CD4-positive, alpha-beta memory T cell (primary cell): ENCODE measurements around the gene HAO2. TPM values are rescaled to one million over a fixed set of nuclear protein-coding genes. Genes with fewer than 3 reads are reported as not detected.
A peak's percentile ranks its signal among the peaks of the same experiment; 100 is the strongest.

Experiments used
- CTCF ChIA-PET: fragments of 350-600 bp; sonication (Branson Sonifier 250); formaldehyde crosslinking; loops from one replicate; lab custom pipeline; 2021; ENCODE audit warnings: inconsistent platforms; ENCODE audit not compliant: partially characterized antibody; lab: Charles Lee
- POLR2A ChIA-PET: fragments of 350-600 bp; sonication (Branson Sonifier 250); formaldehyde crosslinking; loops from one replicate; lab custom pipeline; 2021; ENCODE audit not compliant: partially characterized antibody; lab: Charles Lee
- DNase-seq, 5 donors: peaks; one replicate each; pipeline versions ENCODE4 v3.0.0 to v3.0.0-alpha.2; 2020 to 2022; ENCODE audit warnings: mixed read lengths in 1 of 5
- H3K27ac ChIP-seq: one replicate; pipeline ENCODE4 v1.7.0; 2013; ENCODE audit warnings: low read depth, low read length
- H3K27me3 ChIP-seq: 2 replicates; pipeline ENCODE4 v1.7.0; 2013; ENCODE audit warnings: mild to moderate bottlenecking, low read length, moderate library complexity; ENCODE audit not compliant: insufficient read depth
- H3K36me3 ChIP-seq: 2 replicates; pipeline ENCODE4 v1.7.0; 2013; ENCODE audit warnings: mild to moderate bottlenecking, low read length, moderate library complexity; ENCODE audit not compliant: insufficient read depth
- H3K4me1 ChIP-seq: 2 replicates; pipeline ENCODE4 v1.7.0; 2013; ENCODE audit warnings: mild to moderate bottlenecking, low read length, moderate library complexity; ENCODE audit not compliant: insufficient read depth
- H3K4me3 ChIP-seq, 2 donors: one replicate each; pipeline ENCODE4 v1.7.0; 2013; ENCODE audit warnings: low read length in 2 of 2, mild to moderate bottlenecking in 1 of 2
- H3K9me3 ChIP-seq, 2 donors: one replicate each; pipeline ENCODE4 v1.7.0; 2013; ENCODE audit warnings: low read length in 2 of 2, control low read depth in 1 of 2; ENCODE audit not compliant: control insufficient read depth in 1 of 2
- H3K27ac Mint-ChIP-seq, 7 donors: one replicate each; pipeline ENCODE4 v1.8.0; 2020 to 2021; ENCODE audit warnings: mixed read lengths in 7 of 7, mild to moderate bottlenecking in 6 of 7, inconsistent platforms in 3 of 7, moderate library complexity in 3 of 7
- H3K27me3 Mint-ChIP-seq, 2 donors: one replicate each; pipeline ENCODE4 v1.8.0; 2020 to 2021; ENCODE audit warnings: mixed read lengths in 2 of 2
- H3K36me3 Mint-ChIP-seq, 2 donors: one replicate each; pipeline ENCODE4 v1.8.0; 2020 to 2021; ENCODE audit warnings: mixed read lengths in 2 of 2, inconsistent platforms in 1 of 2, mild to moderate bottlenecking in 1 of 2
- H3K4me1 Mint-ChIP-seq, 4 donors: one replicate each; pipeline ENCODE4 v1.8.0; 2020 to 2021; ENCODE audit warnings: mixed read lengths in 4 of 4, mild to moderate bottlenecking in 1 of 4
- H3K4me3 Mint-ChIP-seq, 8 donors: one replicate each; pipeline ENCODE4 v1.8.0; 2020 to 2021; ENCODE audit warnings: mixed read lengths in 8 of 8, mild to moderate bottlenecking in 7 of 8, moderate library complexity in 6 of 8, inconsistent platforms in 3 of 8
- H3K9me3 Mint-ChIP-seq, 8 donors: one replicate each; pipeline ENCODE4 v1.8.0; 2020 to 2021; ENCODE audit warnings: mixed read lengths in 8 of 8, mild to moderate bottlenecking in 5 of 8, inconsistent platforms in 3 of 8, moderate library complexity in 1 of 8
- intact Hi-C: fragments of 100-400 bp; cut with micrococcal nuclease; formaldehyde crosslinking; loops from one replicate; pipeline ENCODE4 v1.15.1; 2023
- polyA plus RNA-seq, 2 donors: library from polyadenylated mRNA; unstranded; fragments of 300-500 nt; fragmentation: Illumina TruSeq; gene quantifications; one replicate each; pipeline ENCODE4 v1.2.3, GENCODE V29; 2021
- total RNA-seq, 2 experiments: library from RNA; stranded (reverse); gene quantifications; one replicate each; pipeline ENCODE4 v1.2.3, GENCODE V29; 2021

The HAO2 gene
- total RNA-seq (not detected), polyA plus RNA-seq (not detected)

GRCh38 chr1:119368554-119368953 lies at the start of gene HAO2:
Gene HAO2 (plus strand): TSS chr1:119368785. CDS start chr1:119381086, 12,301 bp downstream.
- no peaks in the 10 kb centered on the region for H3K36me3 Mint-ChIP-seq
- Histone ChIP-seq H3K9me3 (no peaks in the 10 kb centered on the region), H3K36me3 (no peaks in the 10 kb centered on the region), H3K27ac (no peak within 1 kb of the TSS), H3K27me3 (no peaks in the 10 kb centered on the region), H3K4me1 (no peaks in the 10 kb centered on the region), H3K4me3 (no peak within 1 kb of the TSS)
- POLR2A ChIA-PET: no interaction called here
- H3K4me3 Mint-ChIP-seq: no peak within 1 kb of the TSS
- peaks cover 0 to 2% (median 0%) of the 10 kb centered on the region in 8 donors for H3K9me3 Mint-ChIP-seq
- CTCF ChIA-PET: interaction anchor here (2.1 kb wide), 1 partner anchor 93 kb away, joined by 5 read pairs; no protein-coding TSS in a partner anchor
- peaks cover 10 to 14% of the 10 kb centered on the region in 2 donors for H3K27me3 Mint-ChIP-seq
- intact Hi-C loops: loop anchor here (2.0 kb wide), 1 partner anchor 76 kb away; no protein-coding TSS in a partner anchor
- H3K4me1 Mint-ChIP-seq: no peaks in the 10 kb centered on the region
- H3K27ac Mint-ChIP-seq: no peak within 1 kb of the TSS
- DNase-seq: no peak

GRCh38 chr1:119320100-119320499 lies 48.5 kb upstream of the HAO2 start:
- Mint-ChIP-seq H3K9me3 (no peaks in the 10 kb centered on the region), H3K36me3 (no peaks in the 10 kb centered on the region), H3K27me3 (no peaks in the 10 kb centered on the region), H3K27ac (no peak overlapping the region), H3K4me1 (no peaks in the 10 kb centered on the region), H3K4me3 (no peak overlapping the region)
- Histone ChIP-seq H3K4me1 (no peaks in the 10 kb centered on the region), H3K27me3 (no peaks in the 10 kb centered on the region), H3K36me3 (no peaks in the 10 kb centered on the region), H3K9me3 (no peaks in the 10 kb centered on the region), H3K27ac (no peak overlapping the region), H3K4me3 (no peak overlapping the region)
- POLR2A ChIA-PET: no interaction called here
- CTCF ChIA-PET: no interaction called here
- intact Hi-C loops: no loop called here
- no peak for DNase-seq

- Histone ChIP-seq H3K4me3 (no peak overlapping the region), H3K4me1 (peaks cover 3% of the 10 kb centered on the region), H3K36me3 (no peaks in the 10 kb centered on the region), H3K27ac (no peak overlapping the region), H3K9me3 (no peaks in the 10 kb centered on the region), H3K27me3 (no peaks in the 10 kb centered on the region)
- POLR2A ChIA-PET: no interaction called here
- H3K9me3 Mint-ChIP-seq: no peaks in the 10 kb centered on the region
- CTCF ChIA-PET: no interaction called here
- DNase-seq: no peak
- no peaks in the 10 kb centered on the region for H3K36me3 Mint-ChIP-seq
- no peak overlapping the region for H3K4me3 Mint-ChIP-seq
- H3K4me1 Mint-ChIP-seq: peaks cover 2 to 9% (median 5%) of the 10 kb centered on the region in 4 donors
- H3K27ac Mint-ChIP-seq: no peak overlapping the region
- H3K27me3 Mint-ChIP-seq: no peaks in the 10 kb centered on the region
- intact Hi-C loops: no loop called here
Measured at GRCh38 chr1:119321666-119322419, 46.7 kb upstream of the HAO2 start.

- ChIA-PET POLR2A (no interaction called here), CTCF (no interaction called here)
- no peak for DNase-seq
- peaks cover 8 to 20% (median 16%) of the 10 kb centered on the region in 4 donors for H3K4me1 Mint-ChIP-seq
- H3K36me3 Mint-ChIP-seq: no peaks in the 10 kb centered on the region
- Histone ChIP-seq H3K4me1 (peaks cover 5% of the 10 kb centered on the region), H3K27ac (no peak overlapping the region), H3K4me3 (no peak overlapping the region), H3K27me3 (no peaks in the 10 kb centered on the region), H3K9me3 (no peaks in the 10 kb centered on the region), H3K36me3 (no peaks in the 10 kb centered on the region)
- peaks cover 0 to 6% of the 10 kb centered on the region in 2 donors for H3K27me3 Mint-ChIP-seq
- intact Hi-C loops: no loop called here
- H3K4me3 Mint-ChIP-seq: no peak overlapping the region
- H3K27ac Mint-ChIP-seq: no peak overlapping the region
- peaks cover 0 to 2% (median 0%) of the 10 kb centered on the region in 8 donors for H3K9me3 Mint-ChIP-seq
Measured at GRCh38 chr1:119323216-119323982, 45.2 kb upstream of the HAO2 start.

GRCh38 chr1:119324198-119324597 lies 44.4 kb upstream of the HAO2 start:
- no peak overlapping the region for H3K27ac ChIP-seq
- Mint-ChIP-seq H3K36me3 (no peaks in the 10 kb centered on the region), H3K4me3 (no peak overlapping the region), H3K27me3 (peaks cover 0 to 6% of the 10 kb centered on the region in 2 donors), H3K27ac (no peak overlapping the region), H3K4me1 (peaks cover 8 to 20% (median 16%) of the 10 kb centered on the region in 4 donors), H3K9me3 (peaks cover 0 to 2% (median 0%) of the 10 kb centered on the region in 8 donors)
- no peak for DNase-seq
- no peaks in the 10 kb centered on the region for H3K36me3 ChIP-seq
- ChIA-PET POLR2A (no interaction called here), CTCF (no interaction called here)
- H3K4me1 ChIP-seq: peaks cover 5% of the 10 kb centered on the region
- no peaks in the 10 kb centered on the region for H3K9me3 ChIP-seq
- no peak overlapping the region for H3K4me3 ChIP-seq
- no peaks in the 10 kb centered on the region for H3K27me3 ChIP-seq
- intact Hi-C loops: no loop called here

GRCh38 chr1:119326251-119326650 lies 42.3 kb upstream of the HAO2 start:
- intact Hi-C loops: no loop called here

GRCh38 chr1:119327094-119327449 lies 41.5 kb upstream of the HAO2 start:
- H3K9me3 ChIP-seq: no peaks in the 10 kb centered on the region
- H3K4me1 ChIP-seq: peaks cover 5% of the 10 kb centered on the region
- Mint-ChIP-seq H3K4me1 (peaks cover 8 to 20% (median 16%) of the 10 kb centered on the region in 4 donors), H3K9me3 (peaks cover 0 to 2% (median 0%) of the 10 kb centered on the region in 8 donors), H3K4me3 (peak overlapping the region; percentile 83 to 91 (median 89)), H3K27me3 (peaks cover 1 to 6% of the 10 kb centered on the region in 2 donors), H3K27ac (peak overlapping the region in 1 of 7 donors; percentile 9), H3K36me3 (no peaks in the 10 kb centered on the region)
- intact Hi-C loops: no loop called here
- H3K4me3 ChIP-seq: peak overlapping the region; percentile 23 to 45
- no peaks in the 10 kb centered on the region for H3K27me3 ChIP-seq
- no peaks in the 10 kb centered on the region for H3K36me3 ChIP-seq
- no peak for DNase-seq
- ChIA-PET CTCF (interaction anchor here (1.2 to 1.6 kb wide), 2 partner anchors 34 to 53 kb away, joined by 3 to 4 read pairs; no protein-coding TSS in a partner anchor), POLR2A (no interaction called here)
- no peak overlapping the region for H3K27ac ChIP-seq

More at GRCh38 chr1:119326251-119326650, 42.3 kb upstream of the HAO2 start:
- POLR2A ChIA-PET: no interaction called here
- CTCF ChIA-PET: interaction anchor here (1.6 kb wide), 1 partner anchor 35 kb away, joined by 4 read pairs; no protein-coding TSS in a partner anchor
- no peak overlapping the region for H3K4me3 ChIP-seq
- H3K27ac ChIP-seq: no peak overlapping the region
- no peaks in the 10 kb centered on the region for H3K27me3 ChIP-seq
- H3K36me3 ChIP-seq: no peaks in the 10 kb centered on the region
- H3K9me3 ChIP-seq: no peaks in the 10 kb centered on the region
- H3K4me1 ChIP-seq: peaks cover 5% of the 10 kb centered on the region
- Mint-ChIP-seq H3K4me1 (peaks cover 8 to 20% (median 16%) of the 10 kb centered on the region in 4 donors), H3K27me3 (peaks cover 0 to 6% of the 10 kb centered on the region in 2 donors), H3K36me3 (no peaks in the 10 kb centered on the region), H3K4me3 (peak overlapping the region; percentile 12 to 91 (median 88)), H3K27ac (no peak overlapping the region), H3K9me3 (peaks cover 0 to 2% (median 0%) of the 10 kb centered on the region in 8 donors)
- DNase-seq: no peak
